HCT116 (cell line): ENCODE results near the gene PPIL1.

ENCODE experiments used
- CTCF ChIP-seq, 3 experiments: fragments of 200-600 bp in 1 of 3; sonication (generic) in 1 of 3; IDR thresholded peaks in 2 of 3; conservative IDR thresholded peaks in 1 of 3; 2 replicates each; pipeline ENCODE4 v1.5.1; 2012 to 2017; ENCODE audit warnings: low read depth in 2 of 3, low read length in 2 of 3, antibody characterized with exemption in 1 of 3, borderline replicate concordance in 1 of 3, control low read depth in 1 of 3, mild to moderate bottlenecking in 1 of 3, mixed read lengths in 1 of 3, mixed run types in 1 of 3, moderate library complexity in 1 of 3; ENCODE audit not compliant: insufficient read depth in 1 of 3
- POLR2A ChIP-seq: IDR thresholded peaks from 2 replicates; pipeline ENCODE4 v1.7.0; 2011; ENCODE audit warnings: borderline replicate concordance; ENCODE audit not compliant: insufficient read depth, insufficient read length; ENCODE audit errors: extremely low read depth
- POLR2AphosphoS5 ChIP-seq: IDR thresholded peaks from 2 replicates; pipeline ENCODE4 v1.6.1; 2011; ENCODE audit warnings: mild to moderate bottlenecking, low read depth, low read length, moderate library complexity
- TCF7L2 ChIP-seq: IDR thresholded peaks from 2 replicates; pipeline ENCODE4 v1.7.0; 2011; ENCODE audit warnings: borderline replicate concordance, inconsistent platforms; ENCODE audit not compliant: insufficient read depth, insufficient read length; ENCODE audit errors: extremely low read depth

- TF ChIP-seq TCF7L2 (no peak), POLR2AphosphoS5 (no peak), POLR2A (no peak), CTCF (IDR thresholded peaks at IDR 0.05 in 2 of 3, conservative IDR thresholded peaks at IDR 0.05 in 1 of 3; ENCODE audit: borderline replicate concordance in 1 of 3, insufficient read depth in 1 of 3, low read depth in 2 of 3, low read length in 2 of 3) (no peak)
These were observed 51.9 kb downstream of the PPIL1 start for GRCh38 chr6:36822506-36823269.
